ENCODE results near the gene PSKH1.
"Not testable (repeated sequence)": the region's sequence is repeated elsewhere in the genome, so short reads cannot be mapped to it uniquely, and the experiment has no call there.

PSKH1 gene
- long read RNA-seq, donor 1, transcript PSKH1-202 (2 exons, 1,509 nt), result major isoform, 5 of 16 reads
- long read RNA-seq, donor 1, partial matches to known transcripts, result 7 of 16 reads
- long read RNA-seq, donor 1, other reads (novel, unspliced or antisense), result 0 of 16 reads
- long read RNA-seq, donor 2, partial matches to known transcripts, result 0 of 7 reads
- long read RNA-seq, donor 2, other reads (novel, unspliced or antisense), result 0 of 7 reads
- long read RNA-seq, donor 3, partial matches to known transcripts, result 0 of 5 reads
- long read RNA-seq, donor 3, other reads (novel, unspliced or antisense), result 0 of 5 reads
- long read RNA-seq, donor 4, transcript PSKH1-201 (3 exons, 3,481 nt), result major isoform, 7 of 16 reads
- long read RNA-seq, donor 4, partial matches to known transcripts, result 5 of 16 reads
- long read RNA-seq, donor 4, other reads (novel, unspliced or antisense), result 0 of 16 reads
- long read RNA-seq, donor 5, transcript PSKH1-201 (3 exons, 3,481 nt), result major isoform, 8 of 11 reads
- long read RNA-seq, donor 5, partial matches to known transcripts, result 0 of 11 reads
- long read RNA-seq, donor 5, other reads (novel, unspliced or antisense), result 0 of 11 reads
- long read RNA-seq, donor 6, transcript PSKH1-201 (3 exons, 3,481 nt), result major isoform, 6 of 19 reads
- long read RNA-seq, donor 6, partial matches to known transcripts, result 12 of 19 reads
- long read RNA-seq, donor 6, other reads (novel, unspliced or antisense), result 0 of 19 reads
- long read RNA-seq, donor 7, result 0 reads
- long read RNA-seq, donor 8, partial matches to known transcripts, result 6 of 12 reads
- long read RNA-seq, donor 8, other reads (novel, unspliced or antisense), result 0 of 12 reads

- peak; percentile 95 for DNase-seq
These were observed at the start of gene PSKH1 for GRCh38 chr16:67892899-67893742. Gene PSKH1, plus strand, starts transcription at chr16:67893254. Its CDS starts 15,496 bp downstream, at chr16:67908750.

GRCh38 chr16:67843343-67843765, 49.7 kb upstream of the PSKH1 start:
- no peak for DNase-seq

- no peak for DNase-seq
These were observed 48.6 kb upstream of the PSKH1 start for GRCh38 chr16:67844497-67844896.

- no peak for DNase-seq
These were observed 47.6 kb upstream of the PSKH1 start for GRCh38 chr16:67845291-67846062.

- DNase-seq, result no peak
These were observed 47.1 kb upstream of the PSKH1 start for GRCh38 chr16:67846063-67846319.

- DNase-seq, result peak; percentile 98
These were observed 46.6 kb upstream of the PSKH1 start, which contains the start of gene NUTF2 for GRCh38 chr16:67846320-67847063. Gene NUTF2, plus strand, starts transcription at chr16:67846933. Its CDS starts 18,198 bp downstream, at chr16:67865131.

GRCh38 chr16:67847064-67847861, 45.8 kb upstream of the PSKH1 start, which contains the start of gene CENPT:
Gene CENPT, minus strand, starts transcription at chr16:67847693. Its CDS starts 13,834 bp downstream, at chr16:67833859.
- peak; percentile 83 for DNase-seq

- no peak for DNase-seq
These were observed 44.9 kb upstream of the PSKH1 start for GRCh38 chr16:67848118-67848517.

- DNase-seq, result no peak
These were observed 39.4 kb upstream of the PSKH1 start for GRCh38 chr16:67853670-67854069.

GRCh38 chr16:67855789-67856188, 37.3 kb upstream of the PSKH1 start:
- DNase-seq, result no peak

GRCh38 chr16:67856927-67857546, 36.0 kb upstream of the PSKH1 start:
- DNase-seq, result no peak

GRCh38 chr16:67857547-67858233, 35.4 kb upstream of the PSKH1 start:
- DNase-seq, result no peak

GRCh38 chr16:67858500-67858899, 34.6 kb upstream of the PSKH1 start:
- no peak for DNase-seq

- no peak for DNase-seq
These were observed 32.3 kb upstream of the PSKH1 start for GRCh38 chr16:67860589-67861398.

GRCh38 chr16:67861877-67862276, 31.2 kb upstream of the PSKH1 start:
- no peak for DNase-seq

- DNase-seq, result no peak
These were observed 30.2 kb upstream of the PSKH1 start for GRCh38 chr16:67862623-67863583.

- DNase-seq, result not testable (repeated sequence)
These were observed 29.0 kb upstream of the PSKH1 start for GRCh38 chr16:67864044-67864443.

All from right kidney (tissue), 9 donors.